ENCODE data around the gene PSTPIP2. TPM values are rescaled to one million over a fixed set of nuclear protein-coding genes. Genes with fewer than 3 reads are reported as not detected.

Gene PSTPIP2
- total RNA-seq, 2 donors from 2014 or later: 7.0 to 21.1 TPM

GRCh38 chr18:46001074-46001473 is 71.0 kb downstream of the PSTPIP2 start:
- TF ChIP-seq, protein P1, sequence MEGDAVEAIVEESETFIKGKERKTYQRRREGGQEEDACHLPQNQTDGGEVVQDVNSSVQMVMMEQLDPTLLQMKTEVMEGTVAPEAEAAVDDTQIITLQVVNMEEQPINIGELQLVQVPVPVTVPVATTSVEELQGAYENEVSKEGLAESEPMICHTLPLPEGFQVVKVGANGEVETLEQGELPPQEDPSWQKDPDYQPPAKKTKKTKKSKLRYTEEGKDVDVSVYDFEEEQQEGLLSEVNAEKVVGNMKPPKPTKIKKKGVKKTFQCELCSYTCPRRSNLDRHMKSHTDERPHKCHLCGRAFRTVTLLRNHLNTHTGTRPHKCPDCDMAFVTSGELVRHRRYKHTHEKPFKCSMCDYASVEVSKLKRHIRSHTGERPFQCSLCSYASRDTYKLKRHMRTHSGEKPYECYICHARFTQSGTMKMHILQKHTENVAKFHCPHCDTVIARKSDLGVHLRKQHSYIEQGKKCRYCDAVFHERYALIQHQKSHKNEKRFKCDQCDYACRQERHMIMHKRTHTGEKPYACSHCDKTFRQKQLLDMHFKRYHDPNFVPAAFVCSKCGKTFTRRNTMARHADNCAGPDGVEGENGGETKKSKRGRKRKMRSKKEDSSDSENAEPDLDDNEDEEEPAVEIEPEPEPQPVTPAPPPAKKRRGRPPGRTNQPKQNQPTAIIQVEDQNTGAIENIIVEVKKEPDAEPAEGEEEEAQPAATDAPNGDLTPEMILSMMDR (IDR thresholded peaks at IDR 0.05): no peak
- TF ChIP-seq POLR2AphosphoS5 (IDR thresholded peaks at IDR 0.05) (no peak), POLR2A (IDR thresholded peaks at IDR 0.05) (no peak)
- WGBS: 42% methylated on average over 1 of the region's 1 CpG

DNA sequence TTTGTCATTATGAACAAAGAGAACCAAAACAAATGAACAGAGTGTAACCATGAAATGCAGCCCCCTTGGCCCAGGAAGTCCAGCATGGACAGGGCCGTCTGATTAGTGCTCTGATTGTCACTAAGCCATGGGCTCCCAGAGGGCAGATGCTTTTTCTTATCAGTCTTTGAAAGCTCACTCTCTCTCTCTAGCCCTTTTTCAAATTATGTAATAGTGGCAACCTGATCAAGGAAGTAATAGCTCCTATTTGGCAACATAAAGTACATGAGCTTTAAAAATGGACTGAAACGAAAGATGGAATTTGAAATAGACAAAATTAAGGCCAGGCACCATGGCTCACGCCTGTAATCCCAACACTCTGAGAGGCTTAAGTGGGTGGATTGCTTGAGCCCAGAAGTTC is 72.5 kb downstream of the PSTPIP2 start:
- Histone ChIP-seq H3K27me3 (replicated peaks; ENCODE audit: insufficient read depth) (no peaks in the 10 kb centered on the region), H3K27ac (no peak overlapping the region), H3K4me3 (no peak overlapping the region), H3K36me3 (no peaks in the 10 kb centered on the region), H3K4me1 (replicated peaks) (no peaks in the 10 kb centered on the region), H3K9me3 (no peaks in the 10 kb centered on the region)
- TF ChIP-seq POLR2A (IDR thresholded peaks at IDR 0.05): no peak
- TF ChIP-seq POLR2AphosphoS5 (IDR thresholded peaks at IDR 0.05): no peak
- TF ChIP-seq, protein P1 (IDR thresholded peaks at IDR 0.05): no peak
- 85% methylated on average over 3 of the region's 3 CpGs for WGBS
- DNase-seq (ENCODE audit: low spot score): no peak
- intact Hi-C loops (cut with DNase I): no loop called here

More at GRCh38 chr18:46001074-46001473, 71.0 kb downstream of the PSTPIP2 start:
- H3K36me3 ChIP-seq: no peaks in the 10 kb centered on the region
- no peaks in the 10 kb centered on the region for H3K27me3 ChIP-seq (replicated peaks; ENCODE audit: insufficient read depth)
- intact Hi-C loops (cut with DNase I): no loop called here
- DNase-seq (ENCODE audit: low spot score): no peak
- H3K27ac ChIP-seq: no peak overlapping the region
- no peak overlapping the region for H3K4me3 ChIP-seq
- no peaks in the 10 kb centered on the region for H3K4me1 ChIP-seq (replicated peaks)
- H3K9me3 ChIP-seq: no peaks in the 10 kb centered on the region

- no peaks in the 10 kb centered on the region for H3K27me3 ChIP-seq (replicated peaks; ENCODE audit: insufficient read depth)
- TF ChIP-seq POLR2AphosphoS5 (IDR thresholded peaks at IDR 0.05) (no peak), POLR2A (IDR thresholded peaks at IDR 0.05) (no peak)
- TF ChIP-seq, protein P1 (IDR thresholded peaks at IDR 0.05): no peak
- H3K27ac ChIP-seq: no peak overlapping the region
- DNase-seq (ENCODE audit: low spot score): no peak
- intact Hi-C loops (cut with DNase I): no loop called here
- 67% methylated on average over 3 of the region's 3 CpGs for WGBS
- H3K4me1 ChIP-seq (replicated peaks): no peaks in the 10 kb centered on the region
- no peaks in the 10 kb centered on the region for H3K9me3 ChIP-seq
- H3K36me3 ChIP-seq: no peaks in the 10 kb centered on the region
- no peak overlapping the region for H3K4me3 ChIP-seq
Observed at GRCh38 chr18:45998244-45998643, 73.8 kb downstream of the PSTPIP2 start.

GRCh38 chr18:45997700-45998151 is 74.3 kb downstream of the PSTPIP2 start:
- 90% methylated on average over 8 of the region's 8 CpGs for WGBS
- H3K4me1 ChIP-seq (replicated peaks): no peaks in the 10 kb centered on the region
- no peak overlapping the region for H3K4me3 ChIP-seq
- DNase-seq (ENCODE audit: low spot score): no peak
- H3K27me3 ChIP-seq (replicated peaks; ENCODE audit: insufficient read depth): no peaks in the 10 kb centered on the region
- TF ChIP-seq POLR2A (IDR thresholded peaks at IDR 0.05) (no peak), POLR2AphosphoS5 (IDR thresholded peaks at IDR 0.05) (no peak)
- TF ChIP-seq, protein P1 (IDR thresholded peaks at IDR 0.05): no peak
- no peaks in the 10 kb centered on the region for H3K9me3 ChIP-seq
- intact Hi-C loops (cut with DNase I): no loop called here
- no peak overlapping the region for H3K27ac ChIP-seq
- no peaks in the 10 kb centered on the region for H3K36me3 ChIP-seq

- Histone ChIP-seq H3K27me3 (replicated peaks; ENCODE audit: insufficient read depth) (no peaks in the 10 kb centered on the region), H3K27ac (no peak overlapping the region), H3K9me3 (no peaks in the 10 kb centered on the region), H3K36me3 (no peaks in the 10 kb centered on the region), H3K4me3 (no peak overlapping the region), H3K4me1 (replicated peaks) (no peaks in the 10 kb centered on the region)
- DNase-seq (ENCODE audit: low spot score): no peak
- WGBS: 93% methylated on average over 3 of the region's 3 CpGs
- TF ChIP-seq POLR2AphosphoS5 (IDR thresholded peaks at IDR 0.05): no peak
- TF ChIP-seq, protein P1 (IDR thresholded peaks at IDR 0.05): no peak
- no peak for TF ChIP-seq POLR2A (IDR thresholded peaks at IDR 0.05)
- intact Hi-C loops (cut with DNase I): no loop called here
Observed at GRCh38 chr18:45995461-45995860, 76.6 kb downstream of the PSTPIP2 start.

Data from prostate gland (tissue), 2 donors.